H1 (cell line): ENCODE data around the gene PPAN. TPM values are rescaled to one million over a fixed set of nuclear protein-coding genes. Genes with fewer than 3 reads are reported as not detected.
A peak's percentile ranks its signal among the peaks of the same experiment; 100 is the strongest.

Experiments used
- CTCF ChIA-PET: fragments of 300-600 bp; sonication (Branson Sonifier 250); formaldehyde crosslinking; loops from one replicate; lab custom pipeline; 2021; ENCODE audit not compliant: partially characterized antibody; lab: Charles Lee
- POLR2A ChIA-PET: fragments of 300-600 bp; sonication (Branson Sonifier 250); formaldehyde crosslinking; loops from one replicate; lab custom pipeline; 2021; ENCODE audit warnings: inconsistent platforms; ENCODE audit not compliant: partially characterized antibody; lab: Charles Lee
- DNase-seq, 2 experiments: peaks; one replicate each; pipeline versions ENCODE4 v3.0.0 to v3.0.0-alpha.2; 2010 to 2022; ENCODE audit warnings: low spot score in 2 of 2, low read depth in 1 of 2, mixed read lengths in 1 of 2
- FAIRE-seq: peaks from 2 replicates; lab custom pipeline; 2011; peaks lifted over from hg19 to GRCh38; lab: Jason Lieb, UNC
- H2AFZ ChIP-seq: 2 replicates; pipeline ENCODE4 v1.8.1; 2012; ENCODE audit warnings: low read length, inconsistent platforms
- H2AK5ac ChIP-seq: 2 replicates; pipeline ENCODE4 v1.6.1; 2013; ENCODE audit warnings: low read depth, low read length
- H2BK120ac ChIP-seq: replicated peaks from 2 replicates; pipeline ENCODE3; 2013; ENCODE audit warnings: low read depth, low read length, inconsistent platforms
- H2BK12ac ChIP-seq: 2 replicates; pipeline ENCODE4 v1.6.1; 2013; ENCODE audit warnings: low read depth, low read length
- H2BK15ac ChIP-seq: 2 replicates; pipeline ENCODE4 v1.6.1; 2013; ENCODE audit warnings: low read length
- H2BK20ac ChIP-seq: 2 replicates; pipeline ENCODE4 v1.6.1; 2013; ENCODE audit warnings: low read length
- H2BK5ac ChIP-seq: 2 replicates; pipeline ENCODE4 v1.6.1; 2013; ENCODE audit warnings: low read depth, low read length
- H3K14ac ChIP-seq: 2 replicates; pipeline ENCODE4 v1.6.1; 2013; ENCODE audit warnings: inconsistent platforms; ENCODE audit not compliant: insufficient read length
- H3K18ac ChIP-seq: 2 replicates; pipeline ENCODE4 v1.6.1; 2013; ENCODE audit warnings: low read length; ENCODE audit errors: extremely low read depth
- H3K23ac ChIP-seq: 2 replicates; pipeline ENCODE4 v1.6.1; 2013; ENCODE audit warnings: inconsistent platforms; ENCODE audit not compliant: insufficient read length
- H3K23me2 ChIP-seq: 2 replicates; pipeline ENCODE4 v1.6.1; 2013; ENCODE audit warnings: low read depth, low read length
- H3K27ac ChIP-seq: 2 replicates; pipeline ENCODE4 v1.6.1; 2011; ENCODE audit warnings: low read depth, low read length, inconsistent platforms
- H3K27me3 ChIP-seq, 4 experiments: replicated peaks in 1 of 4; 1 replicate in 1 of 4; 2 replicates in 3 of 4; pipeline versions ENCODE4 v1.6.1 to v1.8.1; 2011 to 2013; ENCODE audit warnings: low read length in 3 of 4, mild to moderate bottlenecking in 3 of 4, inconsistent platforms in 2 of 4, mixed read lengths in 2 of 4, moderate library complexity in 1 of 4; ENCODE audit not compliant: control insufficient read depth in 3 of 4, insufficient read depth in 3 of 4; ENCODE audit errors: extremely low read depth in 1 of 4
- H3K36me3 ChIP-seq, 4 experiments: 2 replicates each; pipeline versions ENCODE4 v1.6.1 to v1.8.1; 2011 to 2013; ENCODE audit warnings: mild to moderate bottlenecking in 4 of 4, low read length in 3 of 4, moderate library complexity in 2 of 4, control low read depth in 1 of 4, inconsistent platforms in 1 of 4; ENCODE audit not compliant: insufficient read depth in 4 of 4, control insufficient read depth in 2 of 4
- H3K4ac ChIP-seq: replicated peaks from 2 replicates; pipeline ENCODE3; 2013; ENCODE audit warnings: low read length, low read depth, mixed read lengths, inconsistent platforms; ENCODE audit not compliant: insufficient read length
- H3K4me1 ChIP-seq, 4 experiments: replicated peaks in 1 of 4; 1 replicate in 1 of 4; 2 replicates in 3 of 4; pipeline versions ENCODE4 v1.6.1 to v1.8.1; 2011 to 2013; ENCODE audit warnings: low read length in 3 of 4, inconsistent platforms in 2 of 4, mixed read lengths in 1 of 4; ENCODE audit not compliant: insufficient read depth in 4 of 4, control insufficient read depth in 3 of 4
- H3K4me2 ChIP-seq, 2 experiments: 2 replicates each; pipeline versions ENCODE4 v1.6.1 to v1.8.1; 2011 to 2013; ENCODE audit warnings: low read depth in 2 of 2, low read length in 2 of 2, control low read depth in 1 of 2, inconsistent platforms in 1 of 2, mild to moderate bottlenecking in 1 of 2; ENCODE audit not compliant: insufficient read depth in 1 of 2
- H3K4me3 ChIP-seq, 4 experiments: fragments of 200-600, 300-600 bp in 1 of 4; sonication (generic), shearing (Covaris generic), sonication (Bioruptor Twin) in 1 of 4; 2 replicates each; pipeline versions ENCODE4 v1.5.1 to v1.8.1; 2011 to 2016; ENCODE audit warnings: low read length in 4 of 4, low read depth in 3 of 4, control low read depth in 2 of 4, inconsistent platforms in 2 of 4, mild to moderate bottlenecking in 2 of 4, mixed read lengths in 1 of 4, moderate library complexity in 1 of 4; ENCODE audit not compliant: insufficient read depth in 2 of 4; ENCODE audit errors: extremely low read depth in 1 of 4
- H3K56ac ChIP-seq: replicated peaks from 2 replicates; pipeline ENCODE3; 2013; ENCODE audit warnings: low read depth, mild to moderate bottlenecking, mixed read lengths, low read length, inconsistent platforms; ENCODE audit not compliant: insufficient read length
- H3K79me1 ChIP-seq: 2 replicates; pipeline ENCODE4 v1.6.1; 2013; ENCODE audit warnings: low read depth, low read length, control low read depth
- H3K79me2 ChIP-seq, 2 experiments: 2 replicates each; pipeline versions ENCODE4 v1.6.1 to v1.8.1; 2012 to 2013; ENCODE audit warnings: low read length in 2 of 2, mild to moderate bottlenecking in 2 of 2, inconsistent platforms in 1 of 2; ENCODE audit not compliant: insufficient read depth in 2 of 2, control insufficient read depth in 1 of 2
- H3K9ac ChIP-seq, 4 experiments: replicated peaks in 1 of 4; 1 replicate in 1 of 4; 2 replicates in 3 of 4; pipeline versions ENCODE4 v1.6.1 to v1.8.1; 2011 to 2013; ENCODE audit warnings: low read depth in 3 of 4, low read length in 3 of 4, control low read depth in 2 of 4, mild to moderate bottlenecking in 2 of 4, moderate library complexity in 2 of 4, inconsistent platforms in 1 of 4; ENCODE audit errors: extremely low read depth in 1 of 4
- H3K9me3 ChIP-seq, 2 experiments: 2 replicates each; pipeline versions ENCODE4 v1.6.1 to v1.8.1; 2012 to 2013; ENCODE audit warnings: mild to moderate bottlenecking in 2 of 2, moderate library complexity in 2 of 2, control low read depth in 1 of 2, inconsistent platforms in 1 of 2, low read depth in 1 of 2, low read length in 1 of 2, mixed read lengths in 1 of 2; ENCODE audit not compliant: insufficient read depth in 2 of 2
- H4K20me1 ChIP-seq, 2 experiments: replicated peaks in 1 of 2; 2 replicates each; pipeline versions ENCODE3 to v1.8.1; 2011 to 2013; ENCODE audit warnings: inconsistent platforms in 2 of 2, low read length in 2 of 2, mild to moderate bottlenecking in 1 of 2; ENCODE audit not compliant: insufficient read depth in 2 of 2, control insufficient read depth in 1 of 2
- H4K5ac ChIP-seq: 2 replicates; pipeline ENCODE4 v1.6.1; 2013; ENCODE audit warnings: low read length, low read depth, mixed read lengths, inconsistent platforms; ENCODE audit not compliant: insufficient read length
- H4K8ac ChIP-seq: 2 replicates; pipeline ENCODE4 v1.8.0; 2013; ENCODE audit warnings: mild to moderate bottlenecking, moderate library complexity, low read length, inconsistent platforms; ENCODE audit not compliant: insufficient read depth; ENCODE audit errors: extremely low read depth
- H4K91ac ChIP-seq: replicated peaks from 2 replicates; pipeline ENCODE3; 2013; ENCODE audit warnings: low read length, mixed read lengths, inconsistent platforms; ENCODE audit not compliant: insufficient read length
- BACH1 ChIP-seq: IDR thresholded peaks from 2 replicates; pipeline ENCODE4 v1.6.1; 2012; ENCODE audit warnings: low read length, improper control_type of control experiment
- CREB1 ChIP-seq: IDR thresholded peaks from 2 replicates; pipeline ENCODE4 v1.6.1; 2012; ENCODE audit warnings: inconsistent platforms
- E2F6 ChIP-seq: IDR thresholded peaks from 2 replicates; pipeline ENCODE4 v1.6.1; 2012; ENCODE audit warnings: inconsistent platforms
- JUN ChIP-seq: IDR thresholded peaks from 2 replicates; pipeline ENCODE4 v1.6.1; 2011; ENCODE audit warnings: low read depth, mild to moderate bottlenecking, improper control_type of control experiment, low read length
- PHF8 ChIP-seq: fragments of 200-600 bp; sonication (generic); conservative IDR thresholded peaks from 2 replicates; pipeline ENCODE4 v1.7.1; 2012; ENCODE audit warnings: low read depth, mild to moderate bottlenecking, inconsistent platforms, low read length, moderate library complexity
- POLR2A ChIP-seq, 2 experiments: IDR thresholded peaks; 1 replicate in 1 of 2; 2 replicates in 1 of 2; pipeline ENCODE4 v1.6.1; 2011; ENCODE audit warnings: low read depth in 2 of 2, low read length in 2 of 2, mild to moderate bottlenecking in 2 of 2; ENCODE audit errors: control extremely low read depth in 1 of 2
- TAF7 ChIP-seq: optimal IDR thresholded peaks from 2 replicates; pipeline ENCODE3; 2011; ENCODE audit warnings: low read depth, mild to moderate bottlenecking, inconsistent platforms, low read length, moderate library complexity, borderline replicate concordance
- TCF12 ChIP-seq: IDR thresholded peaks from 2 replicates; pipeline ENCODE4 v1.6.1; 2011; ENCODE audit warnings: low read depth, mild to moderate bottlenecking, low read length
- TEAD4 ChIP-seq: IDR thresholded peaks from 2 replicates; pipeline ENCODE4 v1.6.1; 2012; ENCODE audit warnings: low read depth, low read length, inconsistent platforms, mixed read lengths
- USF2 ChIP-seq: IDR thresholded peaks from 2 replicates; pipeline ENCODE4 v1.6.1; 2011; ENCODE audit warnings: low read length, improper control_type of control experiment
- ZNF274 ChIP-seq: IDR thresholded peaks from 2 replicates; pipeline ENCODE4 v1.7.0; 2012; ENCODE audit warnings: low read length, borderline replicate concordance; ENCODE audit errors: extremely low read depth
- WGBS, 2 experiments: shearing (Covaris generic) in 1 of 2; methylation state at CpG; one replicate each; pipeline versions ENCODE4 v1.1.6 to v1.1.7; 2013 to 2015; ENCODE audit warnings: low lambda C conversion rate in 2 of 2, mixed read lengths in 2 of 2, inconsistent platforms in 1 of 2, low coverage in 1 of 2, missing lambda C conversion rate in 1 of 2; ENCODE audit not compliant: insufficient replicate concordance in 2 of 2, insufficient coverage in 1 of 2, insufficient read length in 1 of 2; ENCODE audit errors: extremely low coverage in 1 of 2, missing lambda C conversion rate in 1 of 2; 5-methylcytosine and 5-hydroxymethylcytosine counted together
- polyA plus RNA-seq, 7 experiments: library from polyadenylated mRNA; depleted of rRNA in 3 of 7; stranded (reverse) in 5 of 7; unstranded in 2 of 7; fragments of >200 nt in 5 of 7; fragments of 200-250 nt in 2 of 7; gene quantifications; 1 replicate in 5 of 7; 2 replicates in 1 of 7; 4 replicates in 1 of 7; pipeline versions ENCODE4 v1.2.1 to v1.2.3, GENCODE V29; 2011 to 2013; ENCODE audit warnings: missing spikeins in 2 of 7, mixed read lengths in 2 of 7
- total RNA-seq: library from RNA; stranded (reverse); fragmentation: NEBNext Ultra II Directional; extraction: Animal tissue kit (Norgen Biotek cat#: 25700); gene quantifications from 2 replicates; pipeline ENCODE4 v1.2.1, GENCODE V29; 2021

PPAN gene
- total and polyA plus RNA-seq, 2 of the 8 experiments (the other 6 are each of a cell fraction or from before 2014, with no cell fraction given), result 48.8 to 74.4 TPM

- WGBS, 2 experiments, result 84% methylated on average over 23 of the region's 23 CpGs; no CpG with 5 or more reads in 1 of the 2 experiments
- H3K23me2 ChIP-seq, result no peaks in the 10 kb centered on the region
- H2AK5ac ChIP-seq, result no peak overlapping the region
- peak overlapping the region; percentile 11 for H4K8ac ChIP-seq
- H2BK15ac ChIP-seq, result no peak overlapping the region
- H3K4me3 ChIP-seq, result no peak overlapping the region
- no peak overlapping the region for H3K14ac ChIP-seq
- H3K79me1 ChIP-seq, result peaks cover 3% of the 10 kb centered on the region; the same call in 1 of the 2 replicates
- H3K9ac ChIP-seq, result no peak overlapping the region
- H3K27me3 ChIP-seq, result no peaks in the 10 kb centered on the region
- H3K79me2 ChIP-seq, result peaks cover 2 to 15% of the 10 kb centered on the region in 2 experiments; a peak in 3 of 4 replicates
- no peak overlapping the region for H2AFZ ChIP-seq
- no peak overlapping the region for H3K27ac ChIP-seq
- H4K5ac ChIP-seq, result no peak overlapping the region
- H2BK120ac ChIP-seq, result no peak overlapping the region
- no peaks in the 10 kb centered on the region for H3K9me3 ChIP-seq
- no peak overlapping the region for H2BK20ac ChIP-seq
- H3K4me2 ChIP-seq, result no peak overlapping the region
- ChIA-PET CTCF (interaction anchor here (0.6 to 5.0 kb wide), 11 partner anchors 9 to 264 kb away, joined by 3 to 42 read pairs (median 5); partner anchors contain the start of gene ANGPTL6), POLR2A (interaction anchor here (1.0 to 29.1 kb wide), 12 partner anchors 2 to 241 kb away, joined by 3 to 412 read pairs (median 5); partner anchors contain the start of genes ANGPTL6, DNMT1, EIF3G and P2RY11)
- H2BK5ac ChIP-seq, result no peak overlapping the region
- H3K4me1 ChIP-seq, result peaks cover 0 to 1% (median 1%) of the 10 kb centered on the region in 4 experiments; a peak in 5 of 7 replicates
- H3K36me3 ChIP-seq, result peaks cover 44 to 73% (median 57%) of the 10 kb centered on the region in 4 experiments
- no peak overlapping the region for H3K56ac ChIP-seq
- no peak for FAIRE-seq
- H3K4ac ChIP-seq, result no peak overlapping the region
- H3K23ac ChIP-seq, result no peak overlapping the region
- DNase-seq, result no peak
- H2BK12ac ChIP-seq, result no peak overlapping the region
- H4K91ac ChIP-seq, result no peak overlapping the region
- no peak overlapping the region for H3K18ac ChIP-seq
- H4K20me1 ChIP-seq, result peaks cover 14 to 40% of the 10 kb centered on the region in 2 experiments
- TF ChIP-seq POLR2A (IDR thresholded peaks at IDR 0.05; ENCODE audit: control extremely low read depth in 1 of 2, low read depth in 2 of 2, low read length in 2 of 2) (peak; percentile 23 to 46; a peak in 2 of 3 replicates), ZNF274 (no peak), PHF8 (no peak), JUN (no peak), TEAD4 (no peak), CREB1 (no peak), USF2 (no peak), E2F6 (no peak), TCF12 (no peak), TAF7 (no peak), BACH1 (no peak)
These were observed 6.0 kb downstream of the PPAN start for GRCh38 chr19:10112037-10112761.
